B cell (primary cell): Measurements from ENCODE around the gene CRYBG3.

ENCODE experiments used
- CTCF ChIP-seq: fragments of 200-600 bp; IDR thresholded peaks from one replicate; pipeline ENCODE4 v1.8.0; 2022; ENCODE audit warnings: antibody characterized with exemption, mild to moderate bottlenecking
- EZH2 ChIP-seq: IDR thresholded peaks from 2 replicates; pipeline ENCODE4 v1.6.1; 2012; ENCODE audit warnings: borderline replicate concordance, low read depth, mild to moderate bottlenecking, moderate library complexity, low read length; ENCODE audit not compliant: insufficient read depth, poor library complexity, severe bottlenecking

GRCh38 chr3:97937205-97937604, 115.4 kb downstream of the CRYBG3 start:
- TF ChIP-seq CTCF (no peak), EZH2 (no peak)
